ENCODE data around the gene SEMA4B. TPM values are rescaled to one million over a fixed set of nuclear protein-coding genes. Genes with fewer than 3 reads are reported as not detected.

The SEMA4B gene
- total and polyA plus RNA-seq, 8 donors: 32.5 to 63.9 (median 38.4) TPM

GRCh38 chr15:90205050-90205848 is 4.1 kb downstream of the SEMA4B start:
- no peaks in the 10 kb centered on the region for H3K9me3 ChIP-seq
- peaks cover 0 to 1% (median 0%) of the 10 kb centered on the region in 3 donors for H3K36me3 ChIP-seq
- no peaks in the 10 kb centered on the region for H3K27me3 ChIP-seq
- no peak for DNase-seq
- H3K27ac ChIP-seq: no peak overlapping the region
- no peak for TF ChIP-seq CTCF (IDR thresholded peaks at IDR 0.05)
- peaks cover 6 to 11% (median 10%) of the 10 kb centered on the region in 3 donors for H3K4me1 ChIP-seq
- 78 to 82% methylated on average over 10 of the region's 10 CpGs for WGBS, 2 donors
- FAIRE-seq: no peak
- intact Hi-C loops (cut with DNase I): no loop called here
- ATAC-seq: no peak
- no peak overlapping the region for H3K4me3 ChIP-seq

- FAIRE-seq (no peak), DNase-seq (no peak), ATAC-seq (no peak)
- Histone ChIP-seq H3K36me3 (peaks cover 0 to 3% (median 0%) of the 10 kb centered on the region in 3 donors), H3K27ac (no peak overlapping the region), H3K27me3 (no peaks in the 10 kb centered on the region), H3K4me1 (peaks cover 9 to 17% (median 13%) of the 10 kb centered on the region in 3 donors), H3K9me3 (no peaks in the 10 kb centered on the region), H3K4me3 (no peak overlapping the region)
- TF ChIP-seq CTCF (IDR thresholded peaks at IDR 0.05): no peak
- 79 to 80% methylated on average over 5 of the region's 5 CpGs for WGBS, 2 donors
- intact Hi-C loops (cut with DNase I): no loop called here
Measured at GRCh38 chr15:90205886-90206285, 4.8 kb downstream of the SEMA4B start.

GRCh38 chr15:90207252-90207651 is 6.1 kb downstream of the SEMA4B start:
- intact Hi-C loops (cut with DNase I): no loop called here
- no peak for TF ChIP-seq CTCF (IDR thresholded peaks at IDR 0.05)
- Histone ChIP-seq H3K9me3 (no peaks in the 10 kb centered on the region), H3K4me3 (no peak overlapping the region), H3K27ac (no peak overlapping the region), H3K36me3 (peaks cover 0 to 3% (median 0%) of the 10 kb centered on the region in 3 donors), H3K4me1 (peaks cover 22 to 29% (median 23%) of the 10 kb centered on the region in 3 donors), H3K27me3 (no peaks in the 10 kb centered on the region)
- peak in 1 of 6 donors; percentile 8 for DNase-seq
- no peak for FAIRE-seq
- WGBS, 2 donors: 79 to 82% methylated on average over 6 of the region's 6 CpGs
- ATAC-seq: no peak

- FAIRE-seq: no peak
- DNase-seq: peak in 1 of 6 donors; percentile 2
- Histone ChIP-seq H3K36me3 (peaks cover 0 to 3% (median 0%) of the 10 kb centered on the region in 3 donors), H3K9me3 (no peaks in the 10 kb centered on the region), H3K27ac (no peak overlapping the region), H3K4me1 (peaks cover 26 to 30% (median 28%) of the 10 kb centered on the region in 3 donors), H3K4me3 (no peak overlapping the region), H3K27me3 (no peaks in the 10 kb centered on the region)
- intact Hi-C loops (cut with DNase I): no loop called here
- no peak for ATAC-seq
- 79 to 85% methylated on average over 6 of the region's 6 CpGs for WGBS, 2 donors
- no peak for TF ChIP-seq CTCF (IDR thresholded peaks at IDR 0.05)
Measured at GRCh38 chr15:90208356-90208755, 7.2 kb downstream of the SEMA4B start.

- ATAC-seq: no peak
- intact Hi-C loops (cut with DNase I): no loop called here
- Histone ChIP-seq H3K27ac (peak overlapping the region in 1 of 4 donors; percentile 19), H3K36me3 (peaks cover 0 to 3% (median 0%) of the 10 kb centered on the region in 3 donors), H3K4me3 (no peak overlapping the region), H3K4me1 (peaks cover 34 to 39% (median 35%) of the 10 kb centered on the region in 3 donors), H3K9me3 (no peaks in the 10 kb centered on the region), H3K27me3 (no peaks in the 10 kb centered on the region)
- 75 to 87% methylated on average over 9 of the region's 9 CpGs for WGBS, 2 donors
- FAIRE-seq: no peak
- no peak for TF ChIP-seq CTCF (IDR thresholded peaks at IDR 0.05)
- DNase-seq: peak in 2 of 6 donors; percentile 12 to 30
Measured at GRCh38 chr15:90209591-90209990, 8.5 kb downstream of the SEMA4B start.
